Endothelial cell of umbilical vein (primary cell): ENCODE results near the gene GRIK1. TPM values are rescaled to one million over a fixed set of nuclear protein-coding genes. Genes with fewer than 3 reads are reported as not detected.

ENCODE experiments used
- BruUV-seq: library from RNA; stranded (reverse); fragments of 400-500 nt; replicated peaks from 2 replicates; lab custom pipeline; 2021; lab: Mats Ljungman, UMichigan
- CTCF ChIA-PET: fragments of 300-600, 350-600 bp; sonication (Branson Sonifier 250); formaldehyde crosslinking; loops from one replicate; lab custom pipeline; 2021; ENCODE audit warnings: antibody characterized with exemption, inconsistent platforms; lab: Charles Lee
- POLR2A ChIA-PET: fragments of 300-600, 350-600 bp; sonication (Branson Sonifier 250); formaldehyde crosslinking; loops from one replicate; lab custom pipeline; 2021; ENCODE audit warnings: antibody characterized with exemption, inconsistent platforms; lab: Charles Lee
- DNase-seq: peaks from one replicate; pipeline ENCODE4 v3.0.0-alpha.2; 2011; ENCODE audit warnings: low read depth, low spot score
- FAIRE-seq: peaks from 2 replicates; lab custom pipeline; 2011; peaks lifted over from hg19 to GRCh38; lab: Jason Lieb, UNC
- H2AFZ ChIP-seq: 2 replicates; pipeline ENCODE4 v1.6.0; 2012; ENCODE audit warnings: low read depth, low read length, control low read depth, inconsistent platforms
- H3K27ac ChIP-seq: 2 replicates; pipeline ENCODE4 v1.5.1; 2011; ENCODE audit warnings: low read depth, mild to moderate bottlenecking, control low read depth, low read length, moderate library complexity; ENCODE audit not compliant: insufficient read depth
- H3K27me3 ChIP-seq, 2 experiments: 2 replicates each; pipeline versions ENCODE4 v1.6.0 to v1.6.1; 2011; ENCODE audit warnings: low read length in 2 of 2, mixed read lengths in 1 of 2; ENCODE audit not compliant: control insufficient read depth in 2 of 2, insufficient read depth in 2 of 2
- H3K36me3 ChIP-seq, 2 experiments: 2 replicates in 1 of 2; 3 replicates in 1 of 2; pipeline ENCODE4 v1.5.1; 2011; ENCODE audit warnings: low read length in 2 of 2, mild to moderate bottlenecking in 1 of 2, moderate library complexity in 1 of 2; ENCODE audit not compliant: control insufficient read depth in 2 of 2, insufficient read depth in 2 of 2; ENCODE audit errors: extremely low read depth in 1 of 2
- H3K4me1 ChIP-seq: 3 replicates; pipeline ENCODE4 v1.5.1; 2011; ENCODE audit warnings: mild to moderate bottlenecking, low read length; ENCODE audit not compliant: control insufficient read depth, insufficient read depth; ENCODE audit errors: extremely low read depth
- H3K4me2 ChIP-seq: 2 replicates; pipeline ENCODE4 v1.6.1; 2011; ENCODE audit warnings: low read length, control low read depth, mixed read lengths; ENCODE audit not compliant: insufficient read depth
- H3K4me3 ChIP-seq, 3 experiments: fragments of 200-600 bp in 1 of 3; sonication (generic), shearing (Covaris generic) in 1 of 3; replicated peaks in 1 of 3; 2 replicates each; pipeline ENCODE4 v1.5.1; 2011 to 2016; ENCODE audit warnings: control low read depth in 3 of 3, low read length in 3 of 3, mild to moderate bottlenecking in 2 of 3, inconsistent platforms in 1 of 3, low read depth in 1 of 3, moderate library complexity in 1 of 3; ENCODE audit not compliant: insufficient read depth in 1 of 3
- H3K79me2 ChIP-seq: 2 replicates; pipeline ENCODE4 v1.6.0; 2012; ENCODE audit warnings: low read length, inconsistent platforms; ENCODE audit not compliant: control insufficient read depth, insufficient read depth
- H3K9ac ChIP-seq: replicated peaks from 2 replicates; pipeline ENCODE3; 2011; ENCODE audit warnings: low read length, control low read depth; ENCODE audit not compliant: insufficient read depth; ENCODE audit errors: extremely low read depth
- H3K9me1 ChIP-seq: replicated peaks from 3 replicates; pipeline ENCODE4 v1.6.0; 2011; ENCODE audit warnings: mild to moderate bottlenecking, low read length; ENCODE audit not compliant: control insufficient read depth, insufficient read depth; ENCODE audit errors: extremely low read depth
- H3K9me3 ChIP-seq: replicated peaks from 2 replicates; pipeline ENCODE4 v1.5.1; 2012; ENCODE audit warnings: low read length, inconsistent platforms; ENCODE audit not compliant: control insufficient read depth, insufficient read depth
- H4K20me1 ChIP-seq: replicated peaks from 2 replicates; pipeline ENCODE3; 2011; ENCODE audit warnings: mild to moderate bottlenecking, low read length; ENCODE audit not compliant: control insufficient read depth, insufficient read depth; ENCODE audit errors: extremely low read depth
- CTCF ChIP-seq, 2 donors: IDR thresholded peaks; 1 replicate in 1 of 2; 2 replicates in 1 of 2; pipeline ENCODE4 v1.5.1; 2011; ENCODE audit warnings: low read length in 2 of 2, mild to moderate bottlenecking in 2 of 2, moderate library complexity in 2 of 2, control low read depth in 1 of 2, inconsistent platforms in 1 of 2, low read depth in 1 of 2; ENCODE audit not compliant: insufficient read depth in 1 of 2; ENCODE audit errors: extremely low read depth in 1 of 2
- EZH2 ChIP-seq: IDR thresholded peaks from 2 replicates; pipeline ENCODE4 v1.6.1; 2012; ENCODE audit warnings: borderline replicate concordance, low read depth, mild to moderate bottlenecking, moderate library complexity, low read length, inconsistent platforms; ENCODE audit not compliant: severe bottlenecking
- FOS ChIP-seq: IDR thresholded peaks from 2 replicates; pipeline ENCODE4 v1.6.1; 2011; ENCODE audit warnings: mild to moderate bottlenecking, low read length, moderate library complexity, borderline replicate concordance; ENCODE audit not compliant: insufficient read depth
- GATA2 ChIP-seq: IDR thresholded peaks from 2 replicates; pipeline ENCODE4 v1.7.0; 2011; ENCODE audit warnings: low read depth, mild to moderate bottlenecking, moderate library complexity, mixed read lengths, low read length; ENCODE audit not compliant: insufficient read length, insufficient read depth
- JUN ChIP-seq: IDR thresholded peaks from 2 replicates; pipeline ENCODE4 v1.6.1; 2011; ENCODE audit warnings: borderline replicate concordance, low read depth; ENCODE audit not compliant: insufficient read length, insufficient read depth
- MAX ChIP-seq: IDR thresholded peaks from 2 replicates; pipeline ENCODE4 v1.6.1; 2011; ENCODE audit not compliant: insufficient read depth, insufficient read length
- MYC ChIP-seq: IDR thresholded peaks from one replicate; pipeline ENCODE4 v1.6.1; 2011; ENCODE audit warnings: mild to moderate bottlenecking, low read depth, low read length
- POLR2A ChIP-seq: IDR thresholded peaks from 2 replicates; pipeline ENCODE4 v1.6.1; 2012; ENCODE audit warnings: low read depth, mild to moderate bottlenecking, control low read depth, low read length
- POLR2AphosphoS5 ChIP-seq: IDR thresholded peaks from 2 replicates; pipeline ENCODE4 v1.6.1; 2012; ENCODE audit warnings: low read depth, mild to moderate bottlenecking, control low read depth, low read length, moderate library complexity; ENCODE audit not compliant: insufficient read depth
- dilution Hi-C: fragments of 300-500 bp; cut with MboI; formaldehyde crosslinking; loops from one replicate; pipeline ENCODE4 v1.15.0; 2019; ENCODE audit warnings: low sequenced_read_pairs; ENCODE audit not compliant: extremely low pct_ligation_motif_present
- intact Hi-C: fragments of 100-400 bp; cut with micrococcal nuclease; formaldehyde crosslinking; loops from one replicate; pipeline ENCODE4 v1.10.0; 2022
- polyA plus RNA-seq, 4 experiments: library from polyadenylated mRNA; depleted of rRNA in 3 of 4; stranded (reverse) in 3 of 4; unstranded in 1 of 4; fragments of >200 nt; gene quantifications; 2 replicates each; pipeline versions ENCODE4 v1.2.1 to v1.2.3, GENCODE V29; 2011 to 2012; ENCODE audit warnings: missing spikeins in 1 of 4
- total RNA-seq: library from RNA; stranded (reverse); gene quantifications from 2 replicates; pipeline ENCODE4 v1.2.3, GENCODE V29; 2021

Gene GRIK1
- total and polyA plus RNA-seq, 2 donors (not counting 3 experiments of a cell fraction or from before 2014, with no cell fraction given), result not detected

- Histone ChIP-seq H3K4me1 (no peaks in the 10 kb centered on the region), H3K9ac (no peak overlapping the region), H3K27me3 (peaks cover 0 to 2% of the 10 kb centered on the region in 2 experiments), H2AFZ (no peak overlapping the region), H3K9me1 (no peaks in the 10 kb centered on the region), H3K27ac (no peak overlapping the region), H3K36me3 (no peaks in the 10 kb centered on the region), H3K79me2 (no peaks in the 10 kb centered on the region), H3K4me3 (no peak overlapping the region), H3K9me3 (no peaks in the 10 kb centered on the region), H4K20me1 (no peaks in the 10 kb centered on the region), H3K4me2 (no peak overlapping the region)
- FAIRE-seq, result no peak
- BruUV-seq, result no TSS peak
- CTCF ChIA-PET, result no interaction called here
- no peak for DNase-seq
- intact Hi-C loops (no loop called here), dilution Hi-C loops (no loop called here)
- TF ChIP-seq MAX (no peak), FOS (no peak), JUN (no peak), MYC (no peak), POLR2A (no peak), EZH2 (no peak), CTCF (IDR thresholded peaks at IDR 0.05; ENCODE audit: extremely low read depth in 1 of 2, insufficient read depth in 1 of 2, low read depth in 1 of 2, low read length in 2 of 2) (no peak), POLR2AphosphoS5 (no peak), GATA2 (no peak)
- POLR2A ChIA-PET, result no interaction called here
Measured at GRCh38 chr21:29578306-29578705, 361.5 kb downstream of the GRIK1 start.
